Retinal pigment epithelial cell (primary cell): ENCODE data around the gene EEF1A2.
"Not testable (repeated sequence)": the region's sequence is repeated elsewhere in the genome, so short reads cannot be mapped to it uniquely, and the experiment has no call there.

Source experiments
- DNase-seq: peaks from one replicate; pipeline ENCODE4 v3.0.0-alpha.2; 2010; ENCODE audit warnings: low read depth
- H3K4me3 ChIP-seq: 2 replicates; pipeline ENCODE4 v1.5.1; 2011; ENCODE audit warnings: mild to moderate bottlenecking, low read length, control low read depth, moderate library complexity
- CTCF ChIP-seq: conservative IDR thresholded peaks from 2 replicates; pipeline ENCODE4 v1.5.1; 2011; ENCODE audit warnings: low read depth, low read length, control low read depth, inconsistent platforms

The EEF1A2 gene

GRCh38 chr20:63519668-63520503, 21.0 kb upstream of the EEF1A2 start:
- peak overlapping the region; percentile 82 for H3K4me3 ChIP-seq
- TF ChIP-seq CTCF: peak; percentile 23
- DNase-seq: no peak

DNA sequence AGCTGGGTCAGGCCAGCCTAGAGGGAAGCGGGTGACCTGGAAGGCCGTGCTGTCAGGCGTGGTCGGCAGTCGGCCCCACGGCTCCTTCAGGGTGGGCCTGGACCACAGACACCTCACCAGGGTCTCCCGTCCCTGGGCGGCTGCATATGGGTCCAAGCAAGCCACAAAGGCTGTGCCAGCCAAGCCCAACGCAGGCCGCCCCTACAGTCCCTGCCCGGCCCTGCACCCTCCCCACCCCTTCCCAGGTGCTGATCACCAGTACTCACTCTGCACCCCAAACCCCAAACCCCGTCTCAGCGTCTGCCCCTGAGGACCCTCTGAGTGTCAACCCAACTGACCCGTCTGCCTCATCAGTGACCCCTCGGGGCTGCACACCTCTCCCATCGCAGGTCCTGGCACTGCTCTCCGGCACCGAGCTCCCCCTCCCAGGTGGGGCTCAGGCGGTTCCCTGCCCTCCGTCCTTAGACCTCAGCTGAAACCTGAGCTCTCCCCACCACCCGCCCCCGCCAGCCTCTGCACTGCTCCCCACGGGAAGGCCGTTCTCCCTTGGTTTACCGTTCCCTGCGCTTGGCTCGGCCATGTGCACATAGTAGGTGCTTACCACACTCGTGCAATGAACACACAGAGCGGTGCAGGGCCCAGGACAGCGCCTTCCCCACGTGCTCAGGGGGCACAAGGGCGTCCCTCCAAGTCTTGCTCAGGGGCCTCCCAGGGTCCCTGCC, 20.2 kb upstream of the EEF1A2 start:
- no peak for DNase-seq
- TF ChIP-seq CTCF: no peak
- peak overlapping the region; percentile 82 for H3K4me3 ChIP-seq

GRCh38 chr20:63518351-63518861, 19.5 kb upstream of the EEF1A2 start:
- DNase-seq: no peak
- TF ChIP-seq CTCF: peak; percentile 15
- no peak overlapping the region for H3K4me3 ChIP-seq

DNA sequence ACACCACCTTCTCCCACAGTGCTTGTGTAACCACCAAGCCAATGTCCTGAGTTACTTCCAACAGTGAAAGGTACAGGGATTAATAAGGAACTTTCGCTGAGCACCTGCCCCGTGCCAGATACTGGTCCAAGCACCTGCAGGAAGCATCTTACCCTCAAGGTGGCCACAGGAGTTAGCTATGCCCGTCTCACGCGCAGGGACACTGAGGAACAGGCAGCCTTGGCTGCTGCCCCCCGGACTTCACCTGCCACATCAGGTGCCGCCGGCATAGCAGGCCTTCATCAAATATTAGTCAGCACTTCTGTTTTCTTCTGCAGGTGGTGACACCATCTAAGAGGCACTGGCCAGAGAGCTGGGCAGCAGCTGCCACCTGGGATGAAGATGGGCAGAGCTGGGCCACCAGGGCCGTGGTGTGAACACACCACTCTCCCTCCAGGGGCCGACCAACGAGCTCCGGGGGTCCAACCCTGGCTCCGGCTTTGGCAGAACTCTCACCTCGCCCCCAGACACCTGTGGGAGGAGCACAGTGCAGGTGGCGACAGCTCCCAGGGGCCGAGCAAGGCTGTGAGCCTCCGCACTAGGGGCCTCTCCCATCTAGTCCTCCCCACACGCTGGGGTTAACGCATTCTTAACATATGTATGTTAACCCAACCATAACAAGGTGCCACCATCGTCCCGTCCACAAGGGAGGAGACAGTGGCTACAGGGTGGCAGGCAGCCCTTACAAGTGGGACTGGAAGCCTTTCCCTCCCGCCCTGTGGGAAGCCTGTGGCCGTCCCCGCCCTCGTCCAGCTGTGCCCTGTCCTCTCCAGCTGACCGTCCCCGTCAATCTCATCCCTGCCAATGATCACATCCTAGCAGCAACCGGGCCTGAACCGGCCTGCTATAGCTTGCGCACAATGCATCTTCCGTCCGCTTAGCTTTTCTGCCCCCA, 18.8 kb upstream of the EEF1A2 start:
- DNase-seq: no peak
- H3K4me3 ChIP-seq: no peak overlapping the region
- no peak for TF ChIP-seq CTCF

DNA sequence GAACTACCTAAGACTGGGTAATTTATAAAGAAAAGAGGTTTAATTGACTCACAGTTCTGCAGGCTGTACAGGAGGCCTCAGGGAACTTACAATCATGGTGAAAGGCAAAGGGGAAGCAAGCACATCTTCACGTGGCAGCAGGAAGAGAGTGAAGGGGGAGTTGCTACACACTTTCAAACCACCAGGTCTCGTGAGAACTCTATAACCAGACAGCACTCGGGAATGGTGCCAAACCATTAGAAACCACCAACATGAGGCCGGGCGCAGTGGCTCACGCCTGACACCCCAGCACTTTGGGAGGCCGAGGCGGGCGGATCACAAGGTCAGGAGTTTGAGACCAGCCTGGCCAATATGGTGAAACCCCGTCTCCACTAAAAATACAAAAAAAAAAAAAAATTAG, 15.6 kb upstream of the EEF1A2 start:
- not testable (repeated sequence) for H3K4me3 ChIP-seq, DNase-seq

DNA sequence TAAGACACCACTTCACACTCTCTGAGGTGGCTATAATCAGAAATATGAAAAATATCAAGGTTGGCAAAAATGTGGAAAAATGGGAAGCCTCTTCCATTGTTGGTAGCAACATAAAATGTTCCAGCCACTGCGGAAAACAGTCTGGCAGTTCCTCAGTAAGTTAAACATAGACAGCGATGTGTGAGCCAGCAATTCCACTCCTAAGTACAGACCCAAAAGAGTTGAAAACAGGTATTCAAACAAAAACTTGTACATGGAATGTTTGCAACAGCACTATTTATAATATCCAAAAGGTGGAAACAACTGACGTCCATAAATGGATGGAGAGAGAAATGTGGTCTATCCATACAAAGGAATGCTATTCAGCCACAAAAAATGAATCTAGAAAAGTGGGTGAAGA, 14.3 kb upstream of the EEF1A2 start:
- TF ChIP-seq CTCF: no peak
- H3K4me3 ChIP-seq: no peak overlapping the region
- DNase-seq: no peak

DNA sequence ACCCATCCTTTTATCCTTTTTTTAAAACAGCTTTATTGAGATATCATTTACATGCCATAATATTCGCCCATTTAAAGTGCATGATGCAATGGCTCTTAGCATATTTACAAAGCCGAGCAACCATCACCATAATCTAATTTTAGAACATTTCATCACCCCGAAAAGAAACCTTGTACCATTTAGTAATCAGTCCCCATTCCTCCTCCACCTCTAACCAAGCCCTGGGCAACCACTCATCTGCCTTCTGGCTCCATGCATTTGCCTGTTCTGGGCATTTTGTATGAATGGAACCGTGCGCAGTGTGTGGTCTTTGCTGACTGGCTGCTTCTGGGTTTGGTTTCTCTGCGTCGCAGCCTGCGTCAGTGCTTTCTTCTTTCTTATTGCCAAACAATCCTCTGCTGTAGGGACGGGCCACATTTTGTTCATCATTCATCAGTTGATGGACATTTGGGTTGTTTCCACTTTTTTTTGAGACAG, 10.2 kb upstream of the EEF1A2 start:
- TF ChIP-seq CTCF: no peak
- H3K4me3 ChIP-seq: no peak overlapping the region
- DNase-seq: no peak
